ENCODE data around the gene SERPINB7.
A peak's percentile ranks its signal among the peaks of the same experiment; 100 is the strongest.

The SERPINB7 gene, protein sequence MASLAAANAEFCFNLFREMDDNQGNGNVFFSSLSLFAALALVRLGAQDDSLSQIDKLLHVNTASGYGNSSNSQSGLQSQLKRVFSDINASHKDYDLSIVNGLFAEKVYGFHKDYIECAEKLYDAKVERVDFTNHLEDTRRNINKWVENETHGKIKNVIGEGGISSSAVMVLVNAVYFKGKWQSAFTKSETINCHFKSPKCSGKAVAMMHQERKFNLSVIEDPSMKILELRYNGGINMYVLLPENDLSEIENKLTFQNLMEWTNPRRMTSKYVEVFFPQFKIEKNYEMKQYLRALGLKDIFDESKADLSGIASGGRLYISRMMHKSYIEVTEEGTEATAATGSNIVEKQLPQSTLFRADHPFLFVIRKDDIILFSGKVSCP

GRCh38 chr18:63775166-63775730 lies at the start of gene SERPINB7:
Gene SERPINB7, plus strand, starts transcription at chr18:63775418. Its CDS starts 6,955 bp downstream, at chr18:63782373.
- H3K4me3 Mint-ChIP-seq, result no peak within 1 kb of the TSS
- no peaks in the 10 kb centered on the region for H3K4me1 Mint-ChIP-seq
- no peak within 1 kb of the TSS for H3K27ac Mint-ChIP-seq
- no peaks in the 10 kb centered on the region for H3K36me3 Mint-ChIP-seq (ENCODE audit: low read depth)
- H3K27me3 Mint-ChIP-seq (ENCODE audit: low read depth), result no peaks in the 10 kb centered on the region
- no peak for TF ChIP-seq CTCF (IDR thresholded peaks at IDR 0.05; ENCODE audit: unreplicated experiment in 3 of 3)
- H3K9me3 Mint-ChIP-seq, result no peaks in the 10 kb centered on the region

DNA sequence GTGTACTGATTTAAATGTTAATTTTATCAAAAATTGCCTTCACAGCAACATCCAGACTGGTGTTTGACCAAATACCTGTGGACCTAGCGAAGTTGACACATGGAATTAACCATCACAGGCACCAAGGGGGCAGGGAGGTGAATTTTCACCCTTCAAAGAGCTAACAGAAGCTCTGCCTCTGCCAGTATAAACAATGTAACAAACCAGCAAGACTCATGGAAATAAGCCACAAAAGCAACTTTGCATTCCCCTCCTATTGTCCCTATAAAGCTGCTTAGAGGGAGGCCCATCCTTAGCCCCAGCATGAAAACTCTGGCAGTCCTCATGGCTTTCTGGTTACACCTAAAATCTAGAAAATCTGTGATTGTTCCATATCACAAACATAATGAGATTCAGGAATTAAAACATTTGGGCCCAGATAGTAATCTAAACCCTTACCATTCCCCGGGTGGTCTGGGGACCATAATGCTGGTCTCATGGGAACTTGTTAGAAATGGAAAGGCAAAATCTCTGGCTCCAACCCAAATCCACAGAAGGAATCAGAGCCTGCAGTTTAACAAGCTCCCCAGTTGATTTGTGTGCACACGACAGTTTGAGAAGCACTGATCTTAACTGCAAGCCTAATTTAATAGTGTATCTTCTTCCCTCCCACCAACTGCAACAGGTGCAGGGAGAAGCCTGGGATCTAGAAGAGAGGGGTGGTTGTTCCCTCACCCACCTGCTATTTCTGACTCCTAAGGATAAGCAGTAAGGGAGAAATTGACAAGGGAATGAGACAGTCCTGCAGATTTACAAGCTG lies 49.3 kb upstream of the SERPINB7 start:
- H3K4me1 Mint-ChIP-seq, result peaks cover 14% of the 10 kb centered on the region
- H3K27me3 Mint-ChIP-seq (ENCODE audit: low read depth), result peaks cover 10% of the 10 kb centered on the region
- peak overlapping the region in 1 of 3 experiments; percentile 62 for H3K27ac Mint-ChIP-seq
- no peak for TF ChIP-seq CTCF (IDR thresholded peaks at IDR 0.05; ENCODE audit: unreplicated experiment in 3 of 3)
- no peaks in the 10 kb centered on the region for H3K36me3 Mint-ChIP-seq (ENCODE audit: low read depth)
- H3K4me3 Mint-ChIP-seq, result no peak overlapping the region
- H3K9me3 Mint-ChIP-seq, result no peaks in the 10 kb centered on the region

- Mint-ChIP-seq H3K36me3 (ENCODE audit: low read depth) (no peaks in the 10 kb centered on the region), H3K27me3 (ENCODE audit: low read depth) (peaks cover 5% of the 10 kb centered on the region), H3K9me3 (peaks cover 3% of the 10 kb centered on the region), H3K27ac (no peak overlapping the region), H3K4me3 (no peak overlapping the region), H3K4me1 (peaks cover 12% of the 10 kb centered on the region)
- no peak for TF ChIP-seq CTCF (IDR thresholded peaks at IDR 0.05; ENCODE audit: unreplicated experiment in 3 of 3)
These were observed 44.4 kb upstream of the SERPINB7 start for GRCh38 chr18:63730773-63731172.

DNA sequence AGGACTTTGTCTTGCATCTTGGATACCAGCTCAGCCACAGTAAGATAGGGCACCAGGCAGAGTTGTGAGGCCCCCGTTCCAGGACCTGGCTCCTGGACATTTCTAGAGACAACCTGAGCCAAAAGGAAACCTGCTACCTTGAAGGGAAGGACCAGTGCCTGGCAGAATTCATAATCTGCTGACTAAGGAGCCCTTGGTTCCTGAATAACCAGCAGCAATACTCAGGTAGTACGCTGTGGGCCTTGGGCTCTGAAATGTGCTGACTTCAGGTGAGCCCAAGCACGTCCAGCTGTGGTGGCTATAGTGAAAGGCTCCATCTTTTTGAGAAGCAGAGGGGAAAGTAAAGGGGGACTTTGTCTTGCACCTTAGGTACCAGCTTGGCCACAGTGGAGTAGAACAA lies 44.0 kb upstream of the SERPINB7 start:
- H3K4me3 Mint-ChIP-seq, result no peak overlapping the region
- H3K36me3 Mint-ChIP-seq (ENCODE audit: low read depth), result no peaks in the 10 kb centered on the region
- no peak overlapping the region for H3K27ac Mint-ChIP-seq
- peaks cover 3% of the 10 kb centered on the region for H3K9me3 Mint-ChIP-seq
- H3K4me1 Mint-ChIP-seq, result peaks cover 8% of the 10 kb centered on the region
- TF ChIP-seq CTCF (IDR thresholded peaks at IDR 0.05; ENCODE audit: unreplicated experiment in 3 of 3), result no peak
- peaks cover under 1% of the 10 kb centered on the region for H3K27me3 Mint-ChIP-seq (ENCODE audit: low read depth)

DNA sequence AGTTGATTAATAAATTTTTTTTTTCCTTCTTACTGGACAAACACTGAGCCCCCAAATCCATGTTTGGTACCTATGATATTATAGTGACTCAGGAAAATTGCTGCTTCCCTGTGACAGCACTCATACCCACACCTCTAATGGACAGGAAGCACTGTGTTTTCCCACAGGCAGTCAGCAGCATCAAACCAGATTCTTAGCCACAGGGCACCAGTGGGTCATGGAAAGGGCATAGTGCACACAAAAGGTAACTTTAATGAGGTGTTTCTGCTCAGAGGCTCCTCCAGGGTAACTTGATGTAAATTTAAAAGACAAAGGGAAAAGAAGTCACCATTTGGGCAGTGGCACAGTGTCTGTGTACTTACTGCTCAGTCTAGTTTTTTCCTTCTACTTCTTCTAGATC lies 38.3 kb upstream of the SERPINB7 start:
- Mint-ChIP-seq H3K4me3 (no peak overlapping the region), H3K9me3 (peaks cover 1% of the 10 kb centered on the region), H3K27ac (no peak overlapping the region), H3K27me3 (ENCODE audit: low read depth) (no peaks in the 10 kb centered on the region), H3K4me1 (no peaks in the 10 kb centered on the region), H3K36me3 (ENCODE audit: low read depth) (no peaks in the 10 kb centered on the region)
- no peak for TF ChIP-seq CTCF (IDR thresholded peaks at IDR 0.05; ENCODE audit: unreplicated experiment in 3 of 3)

All from nephron (organoid).